GM12878 (cell line): ENCODE measurements around the gene RILPL2. TPM values are rescaled to one million over a fixed set of nuclear protein-coding genes. Genes with fewer than 3 reads are reported as not detected.

Experiments
- ATAC-seq: fragments of 200-7000 bp; cut with Tn5 transposase; 3 replicates; pipeline ENCODE4 v1.9.1; 2020; ENCODE audit warnings: mild to moderate bottlenecking, moderate library complexity
- BruUV-seq: library from RNA; stranded (reverse); fragments of 400-500 nt; replicated peaks from 2 replicates; lab custom pipeline; 2021; lab: Mats Ljungman, UMichigan
- CTCF ChIA-PET: fragments of 300-600 bp; sonication (Branson Sonifier 250); formaldehyde crosslinking; extraction: SDS; loops from one replicate; lab custom pipeline; 2021; ENCODE audit warnings: inconsistent platforms; lab: Yijun Ruan, JAX
- POLR2A ChIA-PET: fragments of 350-600 bp; formaldehyde crosslinking; extraction: SDS; loops from one replicate; lab custom pipeline; 2021; ENCODE audit warnings: inconsistent platforms; lab: Charles Lee
- RAD21 ChIA-PET: fragments of 300-600 bp; sonication (Branson Sonifier 250); formaldehyde crosslinking; loops from one replicate; lab custom pipeline; 2023; ENCODE audit warnings: antibody characterized with exemption; ENCODE audit not compliant: unreplicated experiment; lab: Charles Lee
- SMC1A ChIA-PET: fragments of 300-600 bp; sonication (Branson Sonifier 250); formaldehyde crosslinking; loops from one replicate; lab custom pipeline; 2023; ENCODE audit not compliant: unreplicated experiment, uncharacterized antibody; lab: Charles Lee
- DNase-seq: peaks from one replicate; pipeline ENCODE4 v3.0.0-alpha.2; 2011; ENCODE audit warnings: low read depth, low spot score
- FAIRE-seq: peaks from 3 replicates; lab custom pipeline; 2011; peaks lifted over from hg19 to GRCh38; lab: Jason Lieb, UNC
- H2AFZ ChIP-seq: 2 replicates; pipeline ENCODE4 v1.6.0; 2011; ENCODE audit warnings: low read depth, low read length, control low read depth; ENCODE audit not compliant: control insufficient read depth
- H3K27ac ChIP-seq: 2 replicates; pipeline ENCODE4 v1.5.1; 2011; ENCODE audit warnings: control low read depth; ENCODE audit not compliant: control insufficient read depth, insufficient read depth
- H3K27me3 ChIP-seq, 2 experiments: replicated peaks in 1 of 2; 2 replicates each; pipeline versions ENCODE4 v1.6.0 to v1.6.1; 2011; ENCODE audit warnings: low read length in 1 of 2; ENCODE audit not compliant: control insufficient read depth in 2 of 2, insufficient read depth in 2 of 2
- H3K36me3 ChIP-seq, 2 experiments: 2 replicates each; pipeline ENCODE4 v1.5.1; 2011; ENCODE audit warnings: low read length in 1 of 2; ENCODE audit not compliant: control insufficient read depth in 2 of 2, insufficient read depth in 2 of 2
- H3K4me1 ChIP-seq: 2 replicates; pipeline ENCODE4 v1.6.1; 2011; ENCODE audit warnings: mild to moderate bottlenecking, low read length, moderate library complexity, mixed read lengths; ENCODE audit not compliant: control insufficient read depth, insufficient read depth
- H3K4me2 ChIP-seq: 2 replicates; pipeline ENCODE4 v1.6.0; 2011; ENCODE audit warnings: control low read depth; ENCODE audit not compliant: control insufficient read depth, insufficient read depth
- H3K4me3 ChIP-seq: fragments of 200-600 bp; sonication (generic); 2 replicates; pipeline ENCODE4 v1.5.1; 2016
- H3K79me2 ChIP-seq: 2 replicates; pipeline ENCODE4 v1.6.0; 2011; ENCODE audit warnings: low read length; ENCODE audit not compliant: control insufficient read depth, insufficient read depth
- H3K9ac ChIP-seq: 2 replicates; pipeline ENCODE4 v1.8.0; 2011; ENCODE audit warnings: low read length, control low read depth, mixed read lengths; ENCODE audit not compliant: control insufficient read depth, insufficient read depth
- H3K9me3 ChIP-seq: replicated peaks from 3 replicates; pipeline ENCODE4 v1.5.1; 2011; ENCODE audit warnings: mild to moderate bottlenecking, low read length; ENCODE audit not compliant: control insufficient read depth, insufficient read depth
- H4K20me1 ChIP-seq: 2 replicates; pipeline ENCODE4 v1.6.0; 2011; ENCODE audit not compliant: control insufficient read depth, insufficient read depth
- CREB1 ChIP-seq: IDR thresholded peaks from 2 replicates; pipeline ENCODE4 v1.6.1; 2012; ENCODE audit warnings: low read depth, mild to moderate bottlenecking, inconsistent platforms
- EP300 ChIP-seq, 2 experiments: fragments of 150-350 bp in 1 of 2; IDR thresholded peaks; 2 replicates each; pipeline ENCODE4 v1.6.1; 2011 to 2012; ENCODE audit warnings: low read depth in 2 of 2, low read length in 2 of 2, borderline replicate concordance in 1 of 2, improper control_type of control experiment in 1 of 2, inconsistent platforms in 1 of 2; ENCODE audit not compliant: control insufficient read depth in 1 of 2
- IRF4 ChIP-seq: IDR thresholded peaks from 2 replicates; pipeline ENCODE4 v1.6.1; 2011; ENCODE audit warnings: low read depth, low read length
- JUND ChIP-seq: IDR thresholded peaks from 2 replicates; pipeline ENCODE4 v1.6.1; 2012; ENCODE audit warnings: low read depth, mild to moderate bottlenecking, low read length, improper control_type of control experiment, moderate library complexity
- SIX5 ChIP-seq: IDR thresholded peaks from 2 replicates; pipeline ENCODE4 v1.6.1; 2011; ENCODE audit warnings: mild to moderate bottlenecking, low read depth, low read length, moderate library complexity; ENCODE audit not compliant: severe bottlenecking
- SMAD5 ChIP-seq: IDR thresholded peaks from 2 replicates; pipeline ENCODE4 v1.6.1; 2016; ENCODE audit warnings: antibody characterized with exemption, low read depth
- SUPT20H ChIP-seq: IDR thresholded peaks from 2 replicates; pipeline ENCODE4 v1.6.1; 2011; ENCODE audit warnings: low read depth, mild to moderate bottlenecking, low read length, moderate library complexity, borderline replicate concordance; ENCODE audit not compliant: control insufficient read depth
- TARDBP ChIP-seq: IDR thresholded peaks from 2 replicates; pipeline ENCODE4 v1.6.1; 2016; ENCODE audit warnings: borderline replicate concordance
- ZSCAN29 ChIP-seq: fragments of 450-650 bp; IDR thresholded peaks from 2 replicates; pipeline ENCODE4 v1.6.1; 2017; ENCODE audit warnings: mild to moderate bottlenecking, moderate library complexity
- WGBS: methylation state at CpG from one replicate; pipeline ENCODE4 v1.1.6; 2016; ENCODE audit warnings: low lambda C conversion rate; ENCODE audit not compliant: insufficient replicate concordance, insufficient coverage; ENCODE audit errors: missing lambda C conversion rate; 5-methylcytosine and 5-hydroxymethylcytosine counted together
- in situ Hi-C: fragments of 300-500 bp; cut with MboI; formaldehyde crosslinking; loops from 9 replicates; pipeline ENCODE4 v1.14.3; 2018; ENCODE audit warnings: mixed read lengths
- intact Hi-C: fragments of 100-400 bp; cut with micrococcal nuclease; formaldehyde crosslinking; loops from one replicate; pipeline ENCODE4 v1.14.2; 2022; ENCODE audit not compliant: unreplicated experiment
- polyA plus RNA-seq, 11 experiments: library from polyadenylated mRNA; depleted of rRNA in 4 of 11; unstranded in 6 of 11; stranded (reverse) in 5 of 11; fragments of >200 nt; fragmentation: Nextera tagmentation in 4 of 11; fragmentation: Illumina TruSeq in 1 of 11; extraction: Ambion mirVana in 4 of 11; extraction: Trizol in 1 of 11; gene quantifications; 1 replicate in 1 of 11; 2 replicates in 10 of 11; pipeline versions ENCODE4 v1.2.1 to v1.2.3, GENCODE V29; 2011 to 2016; ENCODE audit warnings: inconsistent platforms in 2 of 11, missing spikeins in 2 of 11, low read depth in 1 of 11
- total RNA-seq, 4 experiments: library from RNA; depleted of rRNA in 3 of 4; stranded (reverse); fragments of >200 nt in 3 of 4; fragmentation: Illumina TruSeq in 1 of 4; extraction: Trizol in 1 of 4; gene quantifications; 2 replicates each; pipeline versions ENCODE4 v1.2.1 to v1.2.3, GENCODE V29; 2013 to 2021
- TF ChIP-seq, protein P1 (sequence below): IDR thresholded peaks from 2 replicates; pipeline ENCODE4 v1.6.1; 2011; ENCODE audit warnings: borderline replicate concordance, low read depth, mild to moderate bottlenecking, moderate library complexity, mixed read lengths, low read length; ENCODE audit not compliant: insufficient read depth; ENCODE audit errors: extremely low read length
- TF ChIP-seq, protein P2 (sequence below): IDR thresholded peaks from 2 replicates; pipeline ENCODE4 v1.6.1; 2011; ENCODE audit warnings: low read depth, low read length, improper control_type of control experiment, borderline replicate concordance

The RILPL2 gene
- total and polyA plus RNA-seq, 10 of the 15 experiments (the other 5 are each of a cell fraction or from before 2014, with no cell fraction given) = 3.5 to 38.5 (median 19.7) TPM

DNA sequence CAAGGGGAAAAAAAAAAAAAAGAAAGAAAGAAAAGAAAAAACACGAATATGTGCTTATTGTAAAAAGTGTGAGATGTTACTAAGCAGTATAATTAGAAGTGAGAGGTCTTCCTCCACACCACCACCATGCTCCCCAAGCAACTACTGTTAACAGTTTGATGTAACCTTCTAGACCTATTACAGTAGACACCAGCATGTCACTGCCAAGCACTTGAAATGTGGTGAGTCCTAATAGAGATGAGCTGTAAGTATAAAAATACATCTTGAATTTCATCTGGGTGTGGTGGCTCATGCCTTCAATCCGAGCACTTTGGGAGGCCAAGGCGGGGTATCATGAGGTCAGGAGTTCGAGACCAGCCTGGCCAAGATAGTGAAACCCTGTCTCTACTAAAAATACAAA is 13.4 kb upstream of the RILPL2 start (continued):
- no peak for TF ChIP-seq EP300 (IDR thresholded peaks at IDR 0.05; ENCODE audit: borderline replicate concordance in 1 of 2, control insufficient read depth in 1 of 2, low read depth in 2 of 2, low read length in 2 of 2)
- no peak for TF ChIP-seq SIX5
- TF ChIP-seq, protein P1, sequence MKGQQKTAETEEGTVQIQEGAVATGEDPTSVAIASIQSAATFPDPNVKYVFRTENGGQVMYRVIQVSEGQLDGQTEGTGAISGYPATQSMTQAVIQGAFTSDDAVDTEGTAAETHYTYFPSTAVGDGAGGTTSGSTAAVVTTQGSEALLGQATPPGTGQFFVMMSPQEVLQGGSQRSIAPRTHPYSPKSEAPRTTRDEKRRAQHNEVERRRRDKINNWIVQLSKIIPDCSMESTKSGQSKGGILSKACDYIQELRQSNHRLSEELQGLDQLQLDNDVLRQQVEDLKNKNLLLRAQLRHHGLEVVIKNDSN = no peak

DNA sequence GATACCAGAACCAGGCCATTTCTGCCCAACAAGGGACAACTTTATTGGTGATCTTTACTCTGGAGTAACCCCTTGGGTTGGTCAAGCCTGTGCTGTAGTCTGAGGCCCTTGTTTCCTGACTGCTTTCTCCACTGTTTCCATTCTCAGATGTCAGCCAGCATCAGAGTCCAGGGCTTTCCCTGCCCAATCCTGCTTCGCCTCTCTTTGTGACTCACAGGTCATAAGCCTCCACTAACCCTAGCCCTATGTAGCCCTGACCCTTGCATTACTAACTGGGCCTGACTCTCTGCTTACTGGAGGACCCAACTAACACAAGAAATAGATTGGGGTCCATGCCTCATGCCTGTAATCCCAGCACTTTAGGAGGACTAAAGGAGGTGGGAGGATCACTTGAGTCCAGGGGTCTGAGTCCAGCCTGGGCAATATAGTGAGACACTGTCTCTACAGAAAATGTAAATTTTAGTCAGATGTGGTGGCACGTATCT is 12.8 kb upstream of the RILPL2 start:
- Histone ChIP-seq H3K9ac (no peak overlapping the region), H2AFZ (peak overlapping the region; percentile 49; the same call in 1 of the 2 replicates), H3K27me3 (no peaks in the 10 kb centered on the region), H3K4me3 (no peak overlapping the region), H3K4me2 (no peak overlapping the region), H3K79me2 (no peaks in the 10 kb centered on the region), H3K27ac (no peak overlapping the region), H3K9me3 (no peaks in the 10 kb centered on the region), H3K36me3 (no peaks in the 10 kb centered on the region), H4K20me1 (no peaks in the 10 kb centered on the region), H3K4me1 (peaks cover 17% of the 10 kb centered on the region)
- no peak; the same call in 1 of the 3 replicates for ATAC-seq
- WGBS = 94% methylated on average over 2 of the region's 2 CpGs
- no peak for FAIRE-seq
- ChIA-PET CTCF (interaction anchor here (1.2 kb wide), 1 partner anchor 22 kb away, joined by 3 read pairs; no protein-coding TSS in a partner anchor), RAD21 (interaction anchor here (0.9 to 1.2 kb wide), 3 partner anchors 8 to 19 kb away, joined by 3 to 8 read pairs (median 4); partner anchors contain the start of genes RILPL2 and SNRNP35), SMC1A (interaction anchor here (1.3 to 2.4 kb wide), 4 partner anchors 8 to 20 kb away, joined by 4 to 10 read pairs (median 4); partner anchors contain the start of gene SNRNP35), POLR2A (interaction anchor here (0.7 to 1.2 kb wide), 2 partner anchors 15 to 1206 kb away, joined by 3 read pairs; no protein-coding TSS in a partner anchor)
- intact Hi-C loops = no loop called here
- no TSS peak for BruUV-seq
- no peak for DNase-seq
- TF ChIP-seq SUPT20H (no peak), SMAD5 (no peak), TARDBP (no peak), SIX5 (no peak), ZSCAN29 (no peak), JUND (no peak), CREB1 (no peak), IRF4 (no peak)
- TF ChIP-seq, protein P2, sequence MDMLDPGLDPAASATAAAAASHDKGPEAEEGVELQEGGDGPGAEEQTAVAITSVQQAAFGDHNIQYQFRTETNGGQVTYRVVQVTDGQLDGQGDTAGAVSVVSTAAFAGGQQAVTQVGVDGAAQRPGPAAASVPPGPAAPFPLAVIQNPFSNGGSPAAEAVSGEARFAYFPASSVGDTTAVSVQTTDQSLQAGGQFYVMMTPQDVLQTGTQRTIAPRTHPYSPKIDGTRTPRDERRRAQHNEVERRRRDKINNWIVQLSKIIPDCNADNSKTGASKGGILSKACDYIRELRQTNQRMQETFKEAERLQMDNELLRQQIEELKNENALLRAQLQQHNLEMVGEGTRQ = no peak
- in situ Hi-C loops = loop anchor here (25.0 kb wide), 1 partner anchor 1463 kb away; the partner anchor contains the start of gene UBC
